Sigmoid colon (tissue), 7 donors: ENCODE measurements around the gene PAXX. TPM values are rescaled to one million over a fixed set of nuclear protein-coding genes. Genes with fewer than 3 reads are reported as not detected.

Source experiments
- DNase-seq: peaks from one replicate; pipeline ENCODE4 v3.0.0-alpha.2; 2019
- H3K27ac ChIP-seq, 4 donors: fragments of 200-600 bp; sonication (generic); one replicate each; pipeline ENCODE4 v1.5.1; 2016 to 2019; ENCODE audit warnings: mild to moderate bottlenecking in 1 of 4
- H3K27me3 ChIP-seq, 3 donors: fragments of 200-600 bp; sonication (generic); one replicate each; pipeline ENCODE4 v1.5.1; 2019; ENCODE audit warnings: mild to moderate bottlenecking in 1 of 3
- H3K36me3 ChIP-seq, 4 donors: fragments of 200-600 bp; sonication (generic); one replicate each; pipeline ENCODE4 v1.5.1; 2016 to 2019
- H3K4me1 ChIP-seq, 4 donors: fragments of 200-600 bp; sonication (generic); one replicate each; pipeline ENCODE4 v1.5.1; 2017 to 2019
- H3K4me3 ChIP-seq, 4 donors: fragments of 200-600 bp; sonication (generic); one replicate each; pipeline ENCODE4 v1.5.1; 2017 to 2019; ENCODE audit warnings: mild to moderate bottlenecking in 2 of 4, moderate library complexity in 1 of 4
- H3K9me3 ChIP-seq, 4 donors: fragments of 200-600 bp in 3 of 4; sonication (generic) in 3 of 4; one replicate each; pipeline versions ENCODE4 v1.5.1 to v1.6.1; 2013 to 2019
- EP300 ChIP-seq, 4 donors: sonication (generic); formaldehyde crosslinking; IDR thresholded peaks; one replicate each; pipeline ENCODE4 v1.6.1; 2017; ENCODE audit warnings: antibody characterized with exemption in 4 of 4
- POLR2A ChIP-seq, 2 donors: fragments of 450-650 bp; IDR thresholded peaks; one replicate each; pipeline ENCODE4 v1.6.1; 2016; ENCODE audit warnings: antibody characterized with exemption in 2 of 2, mild to moderate bottlenecking in 2 of 2, moderate library complexity in 2 of 2
- POLR2AphosphoS5 ChIP-seq, 4 donors: sonication (generic); formaldehyde crosslinking; IDR thresholded peaks; one replicate each; pipeline ENCODE4 v1.6.1; 2017; ENCODE audit warnings: antibody characterized with exemption in 4 of 4
- WGBS, 2 donors: extraction: QIAGEN DNeasy Blood & Tissue Kit; methylation state at CpG; one replicate each; pipeline ENCODE4 v1.1.7; 2013; 5-methylcytosine and 5-hydroxymethylcytosine counted together
- intact Hi-C: fragments of 100-400 bp; cut with DNase I; formaldehyde crosslinking; loops from one replicate; pipeline ENCODE4 v1.15.1; 2023
- polyA plus RNA-seq, 3 donors: library from polyadenylated mRNA; stranded (reverse); fragments of 200-250 nt; gene quantifications; one replicate each; pipeline ENCODE4 v1.2.3, GENCODE V29; 2013
- total RNA-seq, 4 donors: library from RNA; depleted of rRNA; stranded (reverse); fragments of >200 nt; gene quantifications; one replicate each; pipeline ENCODE4 v1.1.0, GENCODE V29; 2016
- TF ChIP-seq, protein P1 (sequence below), 4 experiments: fragments of 450-650 bp in 3 of 4; fragments of 200-600 bp in 1 of 4; IDR thresholded peaks; one replicate each; pipeline ENCODE4 v1.5.1; 2016 to 2019; ENCODE audit warnings: antibody characterized with exemption in 4 of 4, mild to moderate bottlenecking in 3 of 4, moderate library complexity in 2 of 4
- donor health status: healthy with polysubstance abuse.
- donor health status: Bipolar disorder and iron deficiency.
- donor health status: healthy.

The PAXX gene
- total and polyA plus RNA-seq, 7 donors, result 28.0 to 80.9 (median 36.3) TPM

DNA sequence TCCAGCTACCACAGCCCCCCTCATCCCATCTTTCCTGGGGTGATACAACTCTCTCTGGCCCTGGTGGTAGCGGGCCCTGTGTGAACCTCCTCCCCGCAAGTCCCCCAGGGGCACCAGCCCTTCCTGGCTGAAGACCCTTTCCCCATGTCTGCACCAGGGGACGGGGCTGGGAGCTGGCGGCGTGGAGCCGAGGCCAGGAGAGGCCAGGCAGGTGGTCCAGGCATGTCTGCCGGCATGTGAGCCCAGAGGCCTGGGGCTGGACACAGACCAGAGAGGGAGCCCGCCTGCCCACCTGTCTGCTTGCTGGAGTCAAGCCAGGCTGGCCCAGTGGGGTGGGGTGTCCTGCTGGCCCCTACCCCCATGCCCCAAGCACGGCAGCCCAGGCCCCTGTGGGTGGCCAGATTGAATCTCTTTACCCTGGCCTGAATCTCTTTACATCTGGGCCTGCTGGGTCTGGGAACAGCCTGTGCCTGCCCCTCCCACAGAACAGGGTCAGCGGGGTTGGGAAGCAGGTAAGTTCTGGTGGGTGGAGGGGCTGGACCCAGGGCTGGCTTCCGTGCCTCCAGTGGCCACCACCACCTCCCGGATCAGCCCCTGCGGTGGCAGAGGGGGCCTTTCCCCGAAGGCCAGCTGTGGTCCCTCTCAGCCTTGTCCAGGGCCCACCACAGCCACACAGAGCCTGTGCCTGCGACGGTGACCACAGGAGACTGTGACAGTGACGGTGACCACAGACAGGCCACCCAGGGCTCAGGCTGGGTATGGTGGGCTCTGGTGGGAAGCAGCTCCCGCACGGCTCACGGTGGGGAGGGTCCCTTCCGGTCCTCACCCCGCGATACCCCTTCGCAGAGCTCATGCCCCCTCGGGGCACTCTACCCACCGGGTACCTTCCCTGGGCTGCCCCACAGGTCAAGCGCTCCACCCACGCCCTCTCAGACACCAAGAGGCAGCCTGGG lies 33.0 kb upstream of the PAXX start:
- H3K27ac ChIP-seq, result no peak overlapping the region
- no peak overlapping the region for H3K4me3 ChIP-seq
- H3K27me3 ChIP-seq, result no peaks in the 10 kb centered on the region
- no peak for TF ChIP-seq EP300 (IDR thresholded peaks at IDR 0.05)
- TF ChIP-seq, protein P1, sequence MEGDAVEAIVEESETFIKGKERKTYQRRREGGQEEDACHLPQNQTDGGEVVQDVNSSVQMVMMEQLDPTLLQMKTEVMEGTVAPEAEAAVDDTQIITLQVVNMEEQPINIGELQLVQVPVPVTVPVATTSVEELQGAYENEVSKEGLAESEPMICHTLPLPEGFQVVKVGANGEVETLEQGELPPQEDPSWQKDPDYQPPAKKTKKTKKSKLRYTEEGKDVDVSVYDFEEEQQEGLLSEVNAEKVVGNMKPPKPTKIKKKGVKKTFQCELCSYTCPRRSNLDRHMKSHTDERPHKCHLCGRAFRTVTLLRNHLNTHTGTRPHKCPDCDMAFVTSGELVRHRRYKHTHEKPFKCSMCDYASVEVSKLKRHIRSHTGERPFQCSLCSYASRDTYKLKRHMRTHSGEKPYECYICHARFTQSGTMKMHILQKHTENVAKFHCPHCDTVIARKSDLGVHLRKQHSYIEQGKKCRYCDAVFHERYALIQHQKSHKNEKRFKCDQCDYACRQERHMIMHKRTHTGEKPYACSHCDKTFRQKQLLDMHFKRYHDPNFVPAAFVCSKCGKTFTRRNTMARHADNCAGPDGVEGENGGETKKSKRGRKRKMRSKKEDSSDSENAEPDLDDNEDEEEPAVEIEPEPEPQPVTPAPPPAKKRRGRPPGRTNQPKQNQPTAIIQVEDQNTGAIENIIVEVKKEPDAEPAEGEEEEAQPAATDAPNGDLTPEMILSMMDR (IDR thresholded peaks at IDR 0.05), result no peak
- no peak for TF ChIP-seq POLR2A (IDR thresholded peaks at IDR 0.05)
- no peak for TF ChIP-seq POLR2AphosphoS5 (IDR thresholded peaks at IDR 0.05)
- WGBS, 2 donors, result 88 to 90% methylated on average over 28 of the region's 28 CpGs
- intact Hi-C loops, result no loop called here
- H3K36me3 ChIP-seq, result no peaks in the 10 kb centered on the region
- DNase-seq, result no peak
- no peaks in the 10 kb centered on the region for H3K4me1 ChIP-seq
- H3K9me3 ChIP-seq, result no peaks in the 10 kb centered on the region

DNA sequence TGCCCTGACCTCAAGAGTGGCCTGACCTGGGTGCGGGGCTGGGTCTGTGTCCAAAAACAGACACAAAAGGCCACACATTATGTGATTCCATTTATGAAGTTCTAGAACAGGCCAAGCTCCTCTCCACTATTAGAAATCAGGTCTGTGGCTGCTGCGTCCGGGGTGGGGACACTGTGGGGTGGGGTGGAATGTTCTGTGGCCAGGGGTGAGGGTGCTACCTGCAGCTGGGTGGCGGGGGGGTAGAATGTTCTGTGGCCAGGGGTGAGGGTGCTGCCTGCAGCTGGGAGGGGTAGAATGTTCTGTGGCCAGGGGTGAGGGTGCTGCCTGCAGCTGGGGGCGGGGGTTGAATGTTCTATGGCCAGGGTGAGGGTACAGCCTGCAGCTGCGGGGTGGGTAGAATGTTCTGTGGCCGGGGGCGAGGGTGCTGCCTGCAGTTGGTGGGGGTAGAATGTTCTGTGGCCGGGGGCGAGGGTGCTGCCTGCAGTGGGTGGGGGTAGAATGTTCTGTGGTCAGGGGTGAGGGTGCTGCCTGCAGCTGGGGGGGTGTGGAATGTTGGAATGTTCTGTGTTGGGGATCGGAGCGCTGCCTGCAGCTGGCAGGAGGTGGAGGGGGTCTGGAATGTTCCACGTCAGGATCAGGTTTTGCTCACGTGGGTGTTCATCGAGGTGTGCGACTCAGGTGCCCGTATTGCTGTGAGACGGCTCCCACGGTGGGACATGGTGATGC lies 31.8 kb upstream of the PAXX start:
- Histone ChIP-seq H3K27me3 (no peaks in the 10 kb centered on the region), H3K4me3 (no peak overlapping the region), H3K4me1 (no peaks in the 10 kb centered on the region), H3K27ac (no peak overlapping the region), H3K9me3 (no peaks in the 10 kb centered on the region), H3K36me3 (no peaks in the 10 kb centered on the region)
- 71 to 82% methylated on average over 19 of the region's 19 CpGs for WGBS, 2 donors
- DNase-seq, result no peak
- intact Hi-C loops, result no loop called here
- TF ChIP-seq, protein P1 (IDR thresholded peaks at IDR 0.05), result no peak
- TF ChIP-seq EP300 (IDR thresholded peaks at IDR 0.05), result no peak
- TF ChIP-seq POLR2AphosphoS5 (IDR thresholded peaks at IDR 0.05), result no peak
- TF ChIP-seq POLR2A (IDR thresholded peaks at IDR 0.05), result no peak

DNA sequence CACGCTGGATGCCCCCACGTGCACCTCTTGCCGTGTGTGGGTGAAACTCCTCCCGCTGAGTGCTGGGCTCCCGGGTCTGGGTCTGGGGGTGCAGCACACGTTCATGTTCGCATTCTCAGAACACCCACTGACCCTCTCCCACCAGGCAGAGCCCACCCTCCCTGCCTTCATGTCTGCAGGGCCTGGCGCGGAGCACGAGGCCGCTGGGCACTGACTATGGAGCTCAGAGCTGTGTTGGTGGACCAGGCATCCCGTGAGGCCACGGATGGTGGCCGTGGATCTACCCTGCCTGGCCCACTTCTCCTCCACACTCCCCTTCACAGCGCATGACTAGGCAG lies 31.3 kb upstream of the PAXX start:
- no peaks in the 10 kb centered on the region for H3K9me3 ChIP-seq
- DNase-seq, result no peak
- TF ChIP-seq, protein P1 (IDR thresholded peaks at IDR 0.05), result no peak
- TF ChIP-seq POLR2A (IDR thresholded peaks at IDR 0.05) (no peak), POLR2AphosphoS5 (IDR thresholded peaks at IDR 0.05) (no peak), EP300 (IDR thresholded peaks at IDR 0.05) (no peak)
- 88 to 91% methylated on average over 15 of the region's 15 CpGs for WGBS, 2 donors
- H3K27me3 ChIP-seq, result peaks cover 0 to 4% (median 0%) of the 10 kb centered on the region in 3 donors
- intact Hi-C loops, result no loop called here
- H3K4me1 ChIP-seq, result peaks cover 0 to under 1% (median 0%) of the 10 kb centered on the region in 4 donors
- H3K36me3 ChIP-seq, result no peaks in the 10 kb centered on the region
- no peak overlapping the region for H3K4me3 ChIP-seq
- no peak overlapping the region for H3K27ac ChIP-seq

DNA sequence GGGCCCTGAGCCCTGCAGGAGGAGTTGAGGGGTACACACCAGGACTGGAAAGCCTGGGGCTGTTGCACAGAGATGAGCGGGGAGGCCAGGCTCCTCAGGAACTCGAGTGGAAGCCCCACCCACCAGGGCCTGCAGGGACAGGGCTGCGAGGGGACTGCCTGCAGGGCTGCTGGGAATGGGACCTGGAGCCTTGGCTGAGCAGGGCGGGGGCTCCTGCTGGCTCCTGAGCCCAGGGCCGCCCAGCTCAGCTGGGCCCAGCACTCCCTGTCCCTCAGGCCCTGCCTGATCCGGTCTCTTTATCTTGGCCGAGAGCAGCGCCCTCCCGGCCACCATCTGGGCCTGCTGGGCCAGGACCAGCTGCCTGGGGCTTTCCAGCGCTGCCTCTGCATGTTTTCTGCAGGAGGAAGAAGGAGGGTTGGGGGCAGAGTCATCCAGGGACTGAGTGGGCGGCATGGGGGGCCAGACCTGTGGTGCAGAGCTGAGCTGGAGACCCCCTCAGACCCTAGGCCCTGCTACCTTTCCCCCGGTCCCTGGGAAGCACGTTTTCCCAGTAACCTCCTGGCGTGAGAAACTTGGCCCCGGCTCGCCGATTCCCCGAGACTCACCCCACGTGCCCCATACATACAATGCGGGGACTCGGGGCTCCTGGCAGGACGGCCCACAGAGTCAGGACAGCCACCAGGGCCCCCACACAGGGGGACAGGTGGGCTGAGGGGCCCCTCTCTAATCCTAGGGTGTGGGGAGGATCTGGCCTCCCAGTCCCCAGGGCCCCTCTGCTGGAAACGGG lies 30.8 kb upstream of the PAXX start:
- no peak overlapping the region for H3K27ac ChIP-seq
- DNase-seq, result no peak
- WGBS, 2 donors, result 80 to 81% methylated on average over 23 of the region's 23 CpGs
- H3K4me1 ChIP-seq, result peaks cover 0 to 5% (median 2%) of the 10 kb centered on the region in 4 donors
- H3K4me3 ChIP-seq, result no peak overlapping the region
- peaks cover 0 to 7% (median 0%) of the 10 kb centered on the region in 3 donors for H3K27me3 ChIP-seq
- intact Hi-C loops, result no loop called here
- TF ChIP-seq, protein P1 (IDR thresholded peaks at IDR 0.05), result no peak
- TF ChIP-seq EP300 (IDR thresholded peaks at IDR 0.05) (no peak), POLR2A (IDR thresholded peaks at IDR 0.05) (no peak), POLR2AphosphoS5 (IDR thresholded peaks at IDR 0.05) (no peak)
- H3K9me3 ChIP-seq, result no peaks in the 10 kb centered on the region
- no peaks in the 10 kb centered on the region for H3K36me3 ChIP-seq
